Measurements from ENCODE around the gene KLC3.
"Not testable (repeated sequence)": the region's sequence is repeated elsewhere in the genome, so short reads cannot be mapped to it uniquely, and the experiment has no call there.

Gene KLC3

DNA sequence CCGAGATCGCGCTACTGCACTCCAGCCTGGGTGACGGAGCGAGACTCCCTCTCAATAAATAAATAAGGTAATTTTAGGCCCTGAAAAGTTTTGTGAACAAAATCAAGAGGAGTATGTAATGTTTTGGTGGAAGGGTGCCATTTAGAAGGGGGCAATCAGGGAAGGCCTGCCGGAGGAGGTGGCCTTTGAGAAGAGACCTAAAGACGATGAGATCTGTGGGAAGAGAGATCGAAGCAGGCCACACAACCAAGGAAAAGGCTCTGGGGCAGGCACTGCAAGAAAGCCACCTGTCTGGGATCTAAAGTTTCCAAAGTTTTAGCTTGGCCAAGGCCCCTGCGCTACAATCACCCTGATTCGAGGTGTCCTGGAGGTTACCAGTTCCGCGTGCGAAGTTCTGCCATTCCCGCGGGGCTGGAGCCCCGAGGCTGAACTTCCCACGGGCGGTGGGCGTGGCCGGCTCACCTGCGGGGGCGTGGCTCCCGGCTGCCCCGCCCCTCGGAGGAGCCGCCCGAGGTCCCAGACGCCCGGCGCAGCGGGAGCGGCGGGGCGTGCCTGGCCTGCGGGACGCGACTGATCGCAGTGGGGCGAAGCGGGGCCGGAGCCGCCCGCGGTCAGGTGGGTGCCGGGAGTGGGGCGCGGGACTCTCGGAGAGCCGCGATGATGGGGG, at the start of gene KLC3:
Gene KLC3 (plus strand): TSS at position 519 of the 667 bp plus-strand sequence. CDS start 4,792 bp downstream, outside the sequence.
- no peak for DNase-seq (ENCODE audit: low read depth)

DNA sequence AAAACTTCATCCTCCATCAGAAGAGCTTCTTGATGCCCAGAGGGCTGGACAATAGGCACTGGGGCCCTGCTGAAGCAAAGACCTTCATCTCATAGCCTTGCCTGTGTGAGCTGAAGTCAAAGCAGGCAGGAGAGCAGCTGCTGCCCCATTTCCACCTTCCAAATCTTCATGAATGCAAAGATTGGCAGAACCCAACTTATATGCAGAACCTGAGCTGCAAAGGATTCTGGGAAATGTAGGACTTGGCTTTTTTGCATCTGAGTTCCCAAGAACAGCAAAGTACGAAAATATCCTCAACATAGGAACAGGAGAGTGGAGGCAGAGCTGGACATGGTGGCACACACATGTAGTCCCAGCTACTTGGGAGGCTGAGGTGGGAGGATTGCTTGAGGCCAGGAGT, 48.7 kb upstream of the KLC3 start:
- no peak for DNase-seq (ENCODE audit: low read depth)

DNA sequence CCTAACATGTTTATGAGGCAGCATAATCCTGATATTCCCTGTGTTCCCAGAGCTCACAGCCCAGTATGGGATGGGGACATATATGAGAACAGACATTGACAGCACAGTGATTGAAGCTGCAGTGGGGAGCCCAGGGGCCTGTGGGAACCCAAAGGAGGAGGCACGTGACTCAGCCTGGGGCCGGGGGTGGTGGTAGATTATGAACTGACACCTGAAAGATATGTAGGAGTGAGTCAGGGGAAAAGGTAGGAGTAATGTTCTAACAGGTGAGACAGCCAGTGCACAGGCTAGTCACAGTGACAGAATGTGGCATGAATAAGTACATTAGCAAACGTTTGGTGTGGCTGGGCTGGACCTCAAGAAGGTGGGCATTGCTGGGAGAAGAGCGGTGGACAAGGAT, 46.9 kb upstream of the KLC3 start:
- DNase-seq (ENCODE audit: low read depth) = no peak

DNA sequence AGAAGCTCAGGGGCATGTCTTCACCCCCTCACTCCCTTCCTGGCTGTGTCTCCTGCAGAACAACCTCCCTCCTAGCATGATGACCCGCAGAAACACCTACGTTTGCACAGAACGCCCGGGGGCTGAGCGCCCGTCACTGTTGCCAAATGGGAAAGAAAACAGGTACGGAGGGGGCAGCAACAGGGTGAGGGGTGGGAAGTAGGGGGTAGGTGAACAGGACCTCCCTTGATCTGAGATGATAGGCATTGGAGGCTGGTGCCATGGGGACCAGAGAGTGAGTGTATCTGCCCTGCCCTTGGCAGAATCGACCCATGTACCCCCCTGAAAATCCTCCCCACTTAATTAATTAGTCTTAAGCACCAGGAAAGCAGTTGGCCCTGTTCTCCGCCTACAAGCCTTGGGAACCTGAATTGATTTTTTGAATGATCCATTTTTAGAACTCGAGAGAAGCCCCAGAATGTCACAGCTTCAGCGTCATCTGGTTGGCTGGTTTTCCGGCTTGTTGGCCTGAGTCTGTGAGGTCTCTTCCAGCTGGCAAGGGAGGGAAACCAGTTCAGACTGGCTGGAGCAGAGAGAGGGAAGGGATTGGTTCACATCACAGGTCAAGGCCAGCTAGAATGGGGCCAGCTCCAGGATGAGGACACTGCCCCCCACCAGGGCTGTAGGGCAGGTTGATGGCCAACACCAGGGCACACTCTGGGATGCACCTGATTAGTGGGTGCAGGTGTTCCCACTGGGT, 46.1 kb upstream of the KLC3 start:
- no peak for DNase-seq (ENCODE audit: low read depth)

DNA sequence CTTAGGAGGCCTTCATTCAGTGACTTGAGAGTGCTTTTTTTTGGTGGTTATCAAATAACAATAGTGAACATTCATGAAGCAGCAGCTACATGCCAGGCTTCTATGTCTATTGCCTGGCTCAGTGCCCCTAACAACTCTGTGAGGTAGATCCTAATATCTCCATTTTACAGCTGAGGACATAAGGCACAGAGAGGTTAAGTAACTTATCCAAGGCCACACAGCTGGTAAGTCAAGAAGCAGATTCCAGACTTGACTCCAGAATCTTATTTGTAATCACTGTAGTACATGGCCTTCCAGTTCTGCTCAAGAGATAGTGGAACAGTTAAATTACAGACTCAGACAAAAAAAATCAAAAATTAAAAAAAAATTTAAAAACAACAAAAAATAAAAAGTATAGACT, 44.7 kb upstream of the KLC3 start:
- no peak for DNase-seq (ENCODE audit: low read depth)

DNA sequence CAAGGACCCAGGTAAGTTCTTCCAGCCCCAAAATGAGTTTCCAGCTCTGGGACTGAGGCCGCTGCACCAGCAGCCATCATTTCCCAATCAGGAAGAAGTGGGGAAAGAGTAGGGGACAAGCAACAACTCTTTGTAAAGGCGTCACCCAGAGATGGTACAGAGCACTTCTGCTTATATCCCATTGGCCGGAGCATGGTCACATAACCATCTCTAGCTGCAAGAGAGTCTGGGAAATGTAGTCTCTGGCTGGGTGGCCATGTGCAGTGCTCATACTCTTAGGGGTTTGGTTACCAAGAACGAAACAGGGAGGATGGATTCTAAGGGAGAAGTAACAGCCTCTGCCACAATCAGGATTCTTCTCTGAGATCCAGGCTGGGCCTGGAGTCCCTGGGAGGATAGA, 44.2 kb upstream of the KLC3 start:
- no peak for DNase-seq (ENCODE audit: low read depth)

DNA sequence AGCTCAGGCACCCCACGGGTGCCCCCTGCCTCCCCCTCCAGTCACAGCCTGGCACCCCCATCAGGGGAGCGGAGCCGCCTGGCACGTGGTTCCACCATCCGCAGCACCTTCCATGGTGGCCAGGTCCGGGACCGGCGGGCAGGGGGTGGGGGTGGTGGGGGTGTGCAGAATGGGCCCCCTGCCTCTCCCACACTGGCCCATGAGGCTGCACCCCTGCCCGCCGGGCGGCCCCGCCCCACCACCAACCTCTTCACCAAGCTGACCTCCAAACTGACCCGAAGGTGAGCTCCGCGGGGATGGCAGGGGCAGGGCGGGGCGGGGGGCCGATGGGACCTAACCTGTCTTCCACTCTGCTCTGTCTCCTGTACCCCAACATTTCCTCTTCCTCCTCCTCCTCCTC, 42.9 kb upstream of the KLC3 start:
- DNase-seq (ENCODE audit: low read depth) = no peak

DNA sequence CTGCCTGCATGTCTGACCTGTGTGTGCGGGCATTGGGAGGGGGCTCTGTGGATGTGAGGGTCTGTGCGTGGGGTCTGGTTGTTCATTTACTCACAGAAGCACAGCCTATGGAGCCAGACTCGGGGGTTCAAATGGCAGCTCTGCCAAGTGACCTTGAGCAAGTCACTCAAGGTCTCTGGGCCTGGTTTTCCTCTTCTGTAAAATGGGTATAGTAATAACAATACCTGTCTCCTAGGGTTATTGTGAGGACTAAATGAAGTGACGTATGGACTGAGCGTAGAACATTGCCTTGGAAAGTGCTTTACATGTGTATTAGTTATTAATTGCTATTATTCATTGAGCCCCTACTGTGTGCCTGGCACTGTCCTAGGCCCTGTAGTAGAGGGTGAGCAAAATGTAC, 42.3 kb upstream of the KLC3 start:
- no peak for DNase-seq (ENCODE audit: low read depth)

DNA sequence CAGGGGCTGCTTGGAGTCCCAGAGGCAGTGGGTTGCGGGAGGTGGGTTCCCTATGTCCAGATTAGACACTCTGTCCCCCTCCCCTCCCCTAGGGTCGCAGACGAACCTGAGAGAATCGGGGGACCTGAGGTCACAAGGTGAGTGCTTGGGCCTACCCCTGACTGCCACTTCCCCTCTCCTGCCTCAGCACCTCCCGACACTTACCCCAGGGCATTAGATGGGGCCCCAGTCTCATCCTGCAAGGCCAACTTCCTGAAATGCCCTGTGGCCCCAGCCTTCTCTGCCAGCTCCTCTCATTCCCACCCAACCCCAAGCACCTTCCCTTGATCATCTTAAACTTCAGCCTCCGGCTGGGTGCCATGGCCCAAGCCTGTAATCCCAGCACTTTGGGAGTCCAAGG, 40.8 kb upstream of the KLC3 start:
- DNase-seq (ENCODE audit: low read depth) = no peak

DNA sequence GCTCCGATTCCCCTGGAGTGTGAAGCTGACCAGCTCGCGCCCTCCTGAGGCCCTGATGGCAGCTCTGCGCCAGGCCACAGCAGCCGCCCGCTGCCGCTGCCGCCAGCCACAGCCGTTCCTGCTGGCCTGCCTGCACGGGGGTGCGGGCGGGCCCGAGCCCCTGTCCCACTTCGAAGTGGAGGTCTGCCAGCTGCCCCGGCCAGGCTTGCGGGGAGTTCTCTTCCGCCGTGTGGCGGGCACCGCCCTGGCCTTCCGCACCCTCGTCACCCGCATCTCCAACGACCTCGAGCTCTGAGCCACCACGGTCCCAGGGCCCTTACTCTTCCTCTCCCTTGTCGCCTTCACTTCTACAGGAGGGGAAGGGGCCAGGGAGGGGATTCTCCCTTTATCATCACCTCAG, 38.1 kb upstream of the KLC3 start:
- DNase-seq (ENCODE audit: low read depth) = no peak

DNA sequence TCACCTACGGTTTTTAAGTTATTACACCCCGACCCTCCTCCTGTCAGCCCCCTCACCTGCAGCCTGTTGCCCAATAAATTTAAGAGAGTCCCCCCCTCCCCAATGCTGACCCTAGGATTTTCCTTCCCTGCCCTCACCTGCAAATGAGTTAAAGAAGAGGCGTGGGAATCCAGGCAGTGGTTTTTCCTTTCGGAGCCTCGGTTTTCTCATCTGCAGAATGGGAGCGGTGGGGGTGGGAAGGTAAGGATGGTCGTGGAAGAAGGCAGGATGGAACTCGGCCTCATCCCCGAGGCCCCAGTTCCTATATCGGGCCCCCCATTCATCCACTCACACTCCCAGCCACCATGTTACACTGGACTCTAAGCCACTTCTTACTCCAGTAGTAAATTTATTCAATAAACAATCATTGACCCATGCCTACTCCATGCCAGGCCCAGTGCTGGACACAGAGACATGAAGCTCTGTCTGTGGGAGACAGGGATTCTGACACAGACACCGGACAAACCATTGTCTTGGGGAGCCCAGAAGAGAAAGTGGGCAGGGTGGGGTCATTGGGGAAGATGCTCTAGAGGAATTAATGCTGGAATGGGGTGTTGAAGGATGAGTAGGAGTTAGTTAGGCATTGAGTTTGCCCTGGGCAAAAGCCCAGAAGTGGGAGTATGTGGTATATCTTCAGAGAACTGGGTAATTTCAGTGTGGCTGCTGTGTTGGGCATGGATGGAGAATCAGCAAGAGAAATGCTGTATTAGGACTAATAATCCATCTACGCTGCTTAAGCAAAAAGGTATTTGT, 37.1 kb upstream of the KLC3 start:
- no peak for DNase-seq (ENCODE audit: low read depth)

DNA sequence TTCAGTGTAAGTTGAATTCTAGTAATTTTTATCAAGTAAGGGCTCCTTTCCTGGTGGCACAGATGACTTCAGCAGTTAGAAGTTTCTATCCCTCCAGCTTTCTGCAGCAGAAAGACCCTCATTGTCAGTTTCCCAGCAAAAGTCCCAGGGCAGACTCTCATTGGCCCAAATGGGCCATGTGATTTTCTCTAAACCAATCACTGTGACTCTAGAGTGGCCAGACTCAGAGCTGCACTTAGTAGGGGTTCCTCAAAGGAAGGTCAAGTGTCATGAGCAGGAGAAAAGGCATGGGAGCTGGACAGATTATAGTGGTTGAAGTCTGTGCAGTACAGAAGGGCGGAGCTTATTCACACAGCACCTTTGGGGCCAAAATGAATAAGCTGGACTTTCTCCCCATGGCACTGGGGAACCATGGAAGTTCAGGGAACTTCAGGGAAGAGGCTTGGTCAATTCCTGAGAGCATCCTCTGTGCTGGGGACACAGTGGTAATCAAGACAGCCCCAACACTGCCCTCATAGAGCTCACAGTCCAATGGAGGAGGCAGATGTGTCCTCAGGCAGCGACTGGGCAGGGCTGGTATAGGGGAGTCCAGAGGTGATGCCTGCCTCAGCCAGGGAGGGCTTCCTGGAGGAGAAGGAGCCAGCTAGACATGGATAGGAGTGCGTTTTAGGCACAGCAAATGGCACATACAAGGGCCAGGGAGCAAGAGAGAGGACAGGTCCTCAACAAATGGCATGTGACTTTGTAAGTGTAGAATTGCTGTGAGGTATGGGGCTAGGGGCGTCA, 36.2 kb upstream of the KLC3 start:
- DNase-seq (ENCODE audit: low read depth) = no peak

DNA sequence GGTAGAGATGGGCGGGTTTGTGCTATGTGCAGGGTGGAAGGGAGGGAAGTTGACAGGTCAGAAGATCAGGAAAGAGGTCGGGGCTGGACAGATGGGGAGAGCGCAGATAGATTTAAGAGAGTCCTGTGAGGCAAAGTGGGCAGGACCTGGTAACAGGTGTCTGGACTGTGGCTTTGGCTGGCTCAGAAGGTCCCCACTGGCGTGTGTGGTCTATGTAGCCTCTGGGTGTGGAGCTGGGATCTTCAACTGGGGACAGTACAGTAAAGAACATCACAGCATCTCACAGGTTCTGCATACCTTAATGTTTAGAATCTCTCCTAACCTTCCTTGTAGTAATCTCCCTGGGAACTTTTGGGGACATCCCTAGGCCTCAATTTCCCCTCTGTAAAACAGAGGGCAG, 35.5 kb upstream of the KLC3 start:
- no peak for DNase-seq (ENCODE audit: low read depth)

DNA sequence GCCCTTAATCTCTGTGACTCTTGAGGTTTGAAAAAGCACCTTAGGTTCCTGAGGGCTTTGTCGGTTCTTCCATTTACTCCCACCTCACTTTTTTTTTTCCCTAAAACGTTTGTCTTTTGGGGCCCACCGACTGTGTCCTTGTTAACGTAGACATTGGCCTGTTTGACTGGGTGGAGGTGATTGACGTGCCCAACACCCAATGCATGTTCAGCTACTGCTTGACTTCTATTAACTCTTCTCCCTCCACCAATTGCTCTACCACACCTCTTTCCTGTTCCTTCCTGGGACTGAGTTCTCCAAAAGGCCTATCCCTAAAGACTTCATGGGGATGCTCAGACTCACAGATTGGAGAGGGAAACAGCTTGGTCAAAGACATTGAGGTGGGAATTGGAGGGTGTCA, 35.1 kb upstream of the KLC3 start:
- no peak for DNase-seq (ENCODE audit: low read depth)

DNA sequence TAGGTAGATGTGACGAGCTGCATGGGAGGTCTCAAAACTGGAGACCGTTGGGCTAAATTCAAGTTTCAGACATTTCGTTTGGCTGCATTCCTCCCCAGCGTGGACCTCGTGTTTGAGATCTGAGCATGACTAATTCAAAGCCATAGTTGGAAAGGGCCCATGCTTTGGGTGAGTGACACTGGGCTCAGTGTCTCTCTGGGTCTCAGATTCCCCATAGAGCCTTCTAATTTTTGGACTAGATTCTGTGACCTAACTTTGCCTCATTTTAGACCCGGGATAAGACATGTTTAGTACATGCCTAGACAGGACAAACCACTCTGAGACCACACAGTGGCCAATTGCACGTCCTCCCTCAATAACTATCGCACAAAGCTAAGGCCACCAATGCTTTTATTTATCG, 34.5 kb upstream of the KLC3 start:
- DNase-seq (ENCODE audit: low read depth) = no peak

DNA sequence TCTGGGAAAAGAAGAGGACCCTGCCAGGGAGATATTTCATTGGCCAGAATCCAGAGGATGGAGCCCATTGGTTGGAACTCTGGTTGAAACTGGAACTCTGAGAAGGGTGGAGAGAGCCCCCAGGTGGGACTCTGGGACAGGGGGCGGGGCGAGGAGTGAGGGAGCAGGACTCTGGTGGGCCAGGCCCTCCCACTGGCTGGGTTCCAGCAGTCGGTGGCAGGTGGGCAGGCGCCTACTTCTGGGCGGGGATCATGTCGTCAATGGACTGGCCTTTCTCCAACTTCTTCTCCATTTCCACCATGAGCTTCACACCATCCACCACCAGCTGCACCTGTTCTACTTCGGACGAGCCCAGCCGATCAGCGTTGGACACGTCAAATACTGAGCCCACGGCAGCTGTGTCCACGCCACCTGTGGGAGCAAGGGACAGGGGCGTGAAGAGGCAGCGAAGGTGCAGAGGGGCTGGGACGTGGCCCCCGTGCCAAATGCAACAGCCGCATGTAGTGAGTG, 34.0 kb upstream of the KLC3 start:
- DNase-seq (ENCODE audit: low read depth) = no peak

DNA sequence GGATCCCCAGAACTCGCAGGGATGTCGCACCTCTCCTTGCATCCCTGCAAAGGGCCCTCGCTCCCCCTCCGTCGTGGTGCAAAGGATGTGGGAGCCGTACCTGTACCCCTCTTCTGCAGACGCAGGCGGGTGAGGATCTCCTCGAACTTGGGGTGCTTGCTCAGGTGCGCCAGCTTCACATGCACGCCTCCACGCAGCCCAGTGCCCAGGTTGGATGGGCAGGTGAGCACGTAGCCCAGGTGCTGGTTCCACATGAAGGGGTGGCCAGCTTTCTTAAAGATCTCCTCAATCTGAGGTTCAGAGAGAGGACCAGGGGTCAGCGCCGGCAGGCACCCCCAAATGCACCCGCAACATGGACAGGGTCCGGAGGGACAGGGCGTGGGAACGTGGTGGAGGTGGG, 33.2 kb upstream of the KLC3 start:
- DNase-seq (ENCODE audit: low read depth) = no peak

DNA sequence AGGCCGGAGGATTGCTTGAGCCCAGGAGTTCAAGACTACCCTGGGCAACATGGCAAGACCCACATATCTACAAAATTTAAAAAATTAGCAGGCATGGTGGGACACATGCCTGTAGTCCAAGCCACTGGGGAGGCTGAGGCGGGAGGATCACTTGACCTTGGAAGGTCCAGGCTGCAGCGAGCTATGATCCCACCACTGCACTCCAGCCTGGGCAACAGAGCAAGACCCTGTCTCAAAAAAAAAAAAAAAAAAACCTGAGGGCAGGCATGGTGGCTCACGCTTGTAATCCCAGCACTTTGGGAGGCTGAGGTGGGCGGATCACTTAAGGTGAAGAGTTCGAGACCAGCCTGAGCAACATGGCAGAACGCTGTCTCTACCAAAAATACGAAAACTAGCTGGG, 31.2 kb upstream of the KLC3 start:
- not testable (repeated sequence) for DNase-seq (ENCODE audit: low read depth)

DNA sequence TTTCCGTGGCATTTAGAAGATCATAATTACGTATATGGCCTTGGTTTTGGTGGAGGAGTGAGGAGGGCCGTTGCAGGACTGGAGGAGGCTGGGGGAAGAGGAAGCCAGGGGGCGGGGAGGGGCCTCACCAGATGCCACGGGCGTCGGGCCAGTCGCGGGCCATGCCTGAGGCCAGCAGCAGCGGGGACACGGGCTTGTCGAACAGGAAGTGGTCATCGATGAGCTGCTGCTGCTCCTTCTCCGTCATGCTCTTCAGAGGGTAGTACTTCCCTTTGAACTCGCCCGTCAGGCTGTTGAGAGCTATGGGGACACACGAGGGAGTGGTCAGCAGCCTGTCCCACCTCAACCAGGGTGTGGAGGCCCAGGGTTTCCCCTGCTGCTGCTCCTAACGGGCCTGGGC, 28.9 kb upstream of the KLC3 start:
- no peak for DNase-seq (ENCODE audit: low read depth)

DNA sequence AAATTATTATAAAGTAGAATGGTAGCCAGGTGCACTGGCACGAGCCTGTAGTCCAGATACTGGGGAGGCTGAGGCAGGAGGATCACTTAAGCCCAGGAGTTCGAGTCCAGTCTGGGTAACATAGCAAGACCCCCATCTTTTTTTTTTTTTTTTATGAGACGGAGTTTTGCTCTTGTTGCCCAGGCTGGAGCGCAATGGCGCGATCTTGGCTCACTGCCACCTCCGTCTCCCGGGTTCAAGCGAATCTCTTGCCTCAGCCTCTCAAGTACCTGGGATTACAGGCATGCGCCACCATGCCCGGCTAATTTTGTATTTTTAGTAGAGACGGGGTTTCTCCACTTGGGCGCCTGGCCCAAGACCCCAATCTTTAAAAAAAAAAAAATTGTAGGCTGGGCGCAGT, 28.3 kb upstream of the KLC3 start:
- not testable (repeated sequence) for DNase-seq (ENCODE audit: low read depth)

DNA sequence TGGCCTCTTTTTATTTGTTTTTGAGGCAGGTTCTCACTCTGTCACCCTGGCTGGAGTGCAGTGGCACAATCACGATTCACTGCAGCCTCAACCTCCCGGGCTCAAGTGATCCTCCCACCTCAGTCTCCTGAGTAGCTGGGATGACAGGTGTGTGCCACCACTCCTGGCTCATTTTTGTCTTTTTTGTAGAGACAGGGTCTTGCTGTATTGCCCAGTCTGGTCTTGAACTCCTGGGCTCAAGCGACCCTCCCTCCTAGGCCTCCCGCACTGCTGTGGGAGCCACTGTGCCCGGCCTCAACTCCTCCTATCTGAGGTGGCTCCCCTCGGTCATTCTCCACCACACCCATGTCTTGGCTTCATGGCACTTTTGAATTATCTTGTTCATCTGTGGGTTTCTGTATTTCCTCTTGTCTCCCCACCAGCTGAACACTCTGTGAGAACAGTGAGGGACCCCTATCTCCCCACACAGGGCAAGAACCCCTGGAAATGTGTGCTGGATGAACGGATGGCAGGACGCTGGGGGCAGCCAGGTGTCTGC, 25.8 kb upstream of the KLC3 start:
- no peak for DNase-seq (ENCODE audit: low read depth)

DNA sequence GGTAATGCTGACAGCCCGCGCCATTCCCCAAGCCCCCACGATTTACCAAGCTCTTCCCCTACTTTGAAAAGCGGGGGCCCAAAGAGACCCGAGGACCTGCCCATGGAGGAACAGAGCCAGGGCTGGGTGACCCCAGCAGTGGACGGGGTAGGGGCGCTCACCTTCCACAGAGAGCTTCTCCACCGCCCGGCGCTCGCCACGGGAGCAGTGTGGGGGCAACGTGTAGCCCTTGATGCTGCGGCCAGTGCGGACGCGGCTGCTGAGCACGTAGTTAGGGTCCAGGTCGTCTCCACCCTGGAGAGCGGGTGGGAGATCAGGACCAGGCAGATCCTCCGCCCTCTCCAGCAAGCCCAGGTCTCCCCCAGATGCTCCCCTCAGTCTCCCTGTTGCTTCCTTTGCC, 25.2 kb upstream of the KLC3 start:
- no peak for DNase-seq (ENCODE audit: low read depth)
